SK-N-SH (cell line): ENCODE results near the gene DDI2.

Experiments
- FOSL2 ChIP-seq: IDR thresholded peaks from 2 replicates; pipeline ENCODE4 v1.4.0; 2012; ENCODE audit warnings: low read depth, mild to moderate bottlenecking, moderate library complexity, borderline replicate concordance
- MAX ChIP-seq: IDR thresholded peaks from 2 replicates; pipeline ENCODE4 v1.4.0; 2012; ENCODE audit warnings: low read depth
- MXI1 ChIP-seq: IDR thresholded peaks from 2 replicates; pipeline ENCODE4 v1.6.1; 2012; ENCODE audit warnings: mild to moderate bottlenecking, low read depth, low read length, improper control_type of control experiment
- RFX5 ChIP-seq: IDR thresholded peaks from 2 replicates; pipeline ENCODE4 v1.6.1; 2012; ENCODE audit warnings: mild to moderate bottlenecking, improper control_type of control experiment, low read length
- SIN3A ChIP-seq: IDR thresholded peaks from 2 replicates; pipeline ENCODE4 v1.6.1; 2012; ENCODE audit warnings: low read depth, mild to moderate bottlenecking, low read length, moderate library complexity, borderline replicate concordance
- TF ChIP-seq, protein P1 (sequence below): fragments of 200-600 bp; sonication (generic); IDR thresholded peaks from 2 replicates; pipeline ENCODE4 v1.6.1; 2017; ENCODE audit warnings: antibody characterized with exemption, mild to moderate bottlenecking, moderate library complexity

DNA sequence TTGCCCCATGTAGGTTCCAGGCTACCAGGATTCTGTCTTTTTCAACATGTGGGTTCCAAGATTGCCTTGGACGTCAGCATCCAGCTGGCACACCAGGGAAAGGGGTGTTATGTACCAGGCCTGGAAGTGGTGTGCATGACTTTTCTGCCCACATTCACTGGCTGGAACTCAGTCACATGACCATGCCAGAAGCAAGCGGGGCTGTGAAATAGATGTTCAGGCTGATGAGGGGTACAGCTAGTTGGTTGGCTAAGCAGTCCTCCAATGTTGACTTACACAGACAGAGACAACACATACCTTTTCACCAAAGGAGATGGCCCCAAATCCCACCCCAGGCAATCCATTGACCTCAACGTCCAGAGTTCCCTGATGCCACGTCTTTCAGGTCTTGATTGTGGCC is 52.6 kb downstream of the DDI2 start:
- TF ChIP-seq, protein P1, sequence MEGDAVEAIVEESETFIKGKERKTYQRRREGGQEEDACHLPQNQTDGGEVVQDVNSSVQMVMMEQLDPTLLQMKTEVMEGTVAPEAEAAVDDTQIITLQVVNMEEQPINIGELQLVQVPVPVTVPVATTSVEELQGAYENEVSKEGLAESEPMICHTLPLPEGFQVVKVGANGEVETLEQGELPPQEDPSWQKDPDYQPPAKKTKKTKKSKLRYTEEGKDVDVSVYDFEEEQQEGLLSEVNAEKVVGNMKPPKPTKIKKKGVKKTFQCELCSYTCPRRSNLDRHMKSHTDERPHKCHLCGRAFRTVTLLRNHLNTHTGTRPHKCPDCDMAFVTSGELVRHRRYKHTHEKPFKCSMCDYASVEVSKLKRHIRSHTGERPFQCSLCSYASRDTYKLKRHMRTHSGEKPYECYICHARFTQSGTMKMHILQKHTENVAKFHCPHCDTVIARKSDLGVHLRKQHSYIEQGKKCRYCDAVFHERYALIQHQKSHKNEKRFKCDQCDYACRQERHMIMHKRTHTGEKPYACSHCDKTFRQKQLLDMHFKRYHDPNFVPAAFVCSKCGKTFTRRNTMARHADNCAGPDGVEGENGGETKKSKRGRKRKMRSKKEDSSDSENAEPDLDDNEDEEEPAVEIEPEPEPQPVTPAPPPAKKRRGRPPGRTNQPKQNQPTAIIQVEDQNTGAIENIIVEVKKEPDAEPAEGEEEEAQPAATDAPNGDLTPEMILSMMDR: no peak
- TF ChIP-seq MXI1: no peak
- TF ChIP-seq FOSL2: no peak
- TF ChIP-seq SIN3A: no peak
- TF ChIP-seq RFX5: no peak
- no peak for TF ChIP-seq MAX
